ENCODE data around the gene PCDH9.

PCDH9 gene

GRCh38 chr13:66958611-66959010 is 271.5 kb downstream of the PCDH9 start:
- no peak overlapping the region for H3K4me3 ChIP-seq (ENCODE audit: low read depth, low read length)
- TF ChIP-seq MAX (IDR thresholded peaks at IDR 0.05; ENCODE audit: low read depth, low read length), result no peak
- TF ChIP-seq CTCF (IDR thresholded peaks at IDR 0.05; ENCODE audit: low read depth, low read length), result no peak
- no peak for TF ChIP-seq POLR2A (IDR thresholded peaks at IDR 0.05; ENCODE audit: extremely low read depth, insufficient read length)
- TF ChIP-seq MYC (IDR thresholded peaks at IDR 0.05; ENCODE audit: low read depth, low read length), result no peak
- no peak for DNase-seq (ENCODE audit: low read depth)

- DNase-seq (ENCODE audit: low read depth), result no peak
- no peak overlapping the region for H3K4me3 ChIP-seq (ENCODE audit: low read depth, low read length)
- TF ChIP-seq MAX (IDR thresholded peaks at IDR 0.05; ENCODE audit: low read depth, low read length) (no peak), MYC (IDR thresholded peaks at IDR 0.05; ENCODE audit: low read depth, low read length) (no peak), POLR2A (IDR thresholded peaks at IDR 0.05; ENCODE audit: extremely low read depth, insufficient read length) (no peak), CTCF (IDR thresholded peaks at IDR 0.05; ENCODE audit: low read depth, low read length) (no peak)
These were observed 277.6 kb downstream of the PCDH9 start for GRCh38 chr13:66952507-66952906.

- no peak for DNase-seq (ENCODE audit: low read depth)
- no peak overlapping the region for H3K4me3 ChIP-seq (ENCODE audit: low read depth, low read length)
- TF ChIP-seq CTCF (IDR thresholded peaks at IDR 0.05; ENCODE audit: low read depth, low read length) (no peak), MAX (IDR thresholded peaks at IDR 0.05; ENCODE audit: low read depth, low read length) (no peak), POLR2A (IDR thresholded peaks at IDR 0.05; ENCODE audit: extremely low read depth, insufficient read length) (no peak), MYC (IDR thresholded peaks at IDR 0.05; ENCODE audit: low read depth, low read length) (no peak)
These were observed 278.7 kb downstream of the PCDH9 start for GRCh38 chr13:66951426-66951825.

- no peak for DNase-seq (ENCODE audit: low read depth)
- no peak for TF ChIP-seq CTCF (IDR thresholded peaks at IDR 0.05; ENCODE audit: low read depth, low read length)
- H3K4me3 ChIP-seq (ENCODE audit: low read depth, low read length), result no peak overlapping the region
These were observed 279.5 kb downstream of the PCDH9 start for GRCh38 chr13:66950666-66951065.

- no peak for DNase-seq (ENCODE audit: low read depth)
- H3K4me3 ChIP-seq (ENCODE audit: low read depth, low read length), result no peak overlapping the region
- no peak for TF ChIP-seq POLR2A (IDR thresholded peaks at IDR 0.05; ENCODE audit: extremely low read depth, insufficient read length)
- no peak for TF ChIP-seq CTCF (IDR thresholded peaks at IDR 0.05; ENCODE audit: low read depth, low read length)
These were observed 281.2 kb downstream of the PCDH9 start for GRCh38 chr13:66948910-66949309.

- DNase-seq (ENCODE audit: low read depth), result no peak
- TF ChIP-seq MYC (IDR thresholded peaks at IDR 0.05; ENCODE audit: low read depth, low read length), result no peak
- TF ChIP-seq MAX (IDR thresholded peaks at IDR 0.05; ENCODE audit: low read depth, low read length), result no peak
- TF ChIP-seq POLR2A (IDR thresholded peaks at IDR 0.05; ENCODE audit: extremely low read depth, insufficient read length), result no peak
- TF ChIP-seq CTCF (IDR thresholded peaks at IDR 0.05; ENCODE audit: low read depth, low read length), result no peak
- H3K4me3 ChIP-seq (ENCODE audit: low read depth, low read length), result no peak overlapping the region
These were observed 286.6 kb downstream of the PCDH9 start for GRCh38 chr13:66943530-66943929.
